Putamen (tissue), 1 donor: Measurements from ENCODE around the gene RIMKLB.
"Not testable (repeated sequence)": the region's sequence is repeated elsewhere in the genome, so short reads cannot be mapped to it uniquely, and the experiment has no call there.

Experiments
- DNase-seq: peaks from one replicate; pipeline ENCODE4 v3.0.0-alpha.2; 2016; ENCODE audit warnings: low spot score

The RIMKLB gene

GRCh38 chr12:8773461-8773860, 75.7 kb downstream of the RIMKLB start:
- no peak for DNase-seq

- DNase-seq: no peak
Measured at GRCh38 chr12:8779281-8779680, 81.5 kb downstream of the RIMKLB start.

- DNase-seq: no peak
Measured at GRCh38 chr12:8779862-8780261, 82.1 kb downstream of the RIMKLB start.

GRCh38 chr12:8780389-8780788, 82.6 kb downstream of the RIMKLB start:
- no peak for DNase-seq

GRCh38 chr12:8781381-8782127, 83.8 kb downstream of the RIMKLB start:
- DNase-seq: no peak

- no peak for DNase-seq
Measured at GRCh38 chr12:8784290-8784888, 86.6 kb downstream of the RIMKLB start.

GRCh38 chr12:8785499-8785898, 87.7 kb downstream of the RIMKLB start:
- no peak for DNase-seq

GRCh38 chr12:8787206-8787605, 89.4 kb downstream of the RIMKLB start:
- DNase-seq: not testable (repeated sequence)

GRCh38 chr12:8788706-8789105, 90.9 kb downstream of the RIMKLB start:
- not testable (repeated sequence) for DNase-seq

GRCh38 chr12:8789341-8790013, 91.7 kb downstream of the RIMKLB start:
- not testable (repeated sequence) for DNase-seq

GRCh38 chr12:8793226-8793625, 95.4 kb downstream of the RIMKLB start:
- not testable (repeated sequence) for DNase-seq

GRCh38 chr12:8794611-8795010, 96.8 kb downstream of the RIMKLB start:
- not testable (repeated sequence) for DNase-seq

- no peak for DNase-seq
Measured at GRCh38 chr12:8796831-8797626, 99.2 kb downstream of the RIMKLB start.

- not testable (repeated sequence) for DNase-seq
Measured at GRCh38 chr12:8801213-8801612, 103.4 kb downstream of the RIMKLB start.

- not testable (repeated sequence) for DNase-seq
Measured at GRCh38 chr12:8804833-8805232, 107.0 kb downstream of the RIMKLB start.

- DNase-seq: not testable (repeated sequence)
Measured at GRCh38 chr12:8805487-8805886, 107.7 kb downstream of the RIMKLB start.

- not testable (repeated sequence) for DNase-seq
Measured at GRCh38 chr12:8807084-8807483, 109.3 kb downstream of the RIMKLB start.

GRCh38 chr12:8810112-8810511, 112.3 kb downstream of the RIMKLB start:
- DNase-seq: not testable (repeated sequence)

- no peak for DNase-seq
Measured at GRCh38 chr12:8813572-8814357, 116.0 kb downstream of the RIMKLB start.

- no peak for DNase-seq
Measured at GRCh38 chr12:8816448-8817050, 118.8 kb downstream of the RIMKLB start.

- DNase-seq: no peak
Measured at GRCh38 chr12:8817856-8818255, 120.1 kb downstream of the RIMKLB start.
